GM19239 (cell line): ENCODE measurements around the gene TMCO1.
A peak's percentile ranks its signal among the peaks of the same experiment; 100 is the strongest.
"Not testable (repeated sequence)": the region's sequence is repeated elsewhere in the genome, so short reads cannot be mapped to it uniquely, and the experiment has no call there.

ENCODE experiments used
- DNase-seq: peaks from one replicate; pipeline ENCODE4 v3.0.0; 2011; ENCODE audit warnings: low spot score; ENCODE audit not compliant: insufficient read length
- FAIRE-seq: peaks from 2 replicates; lab custom pipeline; 2011; peaks lifted over from hg19 to GRCh38; lab: Jason Lieb, UNC

TMCO1 gene

DNA sequence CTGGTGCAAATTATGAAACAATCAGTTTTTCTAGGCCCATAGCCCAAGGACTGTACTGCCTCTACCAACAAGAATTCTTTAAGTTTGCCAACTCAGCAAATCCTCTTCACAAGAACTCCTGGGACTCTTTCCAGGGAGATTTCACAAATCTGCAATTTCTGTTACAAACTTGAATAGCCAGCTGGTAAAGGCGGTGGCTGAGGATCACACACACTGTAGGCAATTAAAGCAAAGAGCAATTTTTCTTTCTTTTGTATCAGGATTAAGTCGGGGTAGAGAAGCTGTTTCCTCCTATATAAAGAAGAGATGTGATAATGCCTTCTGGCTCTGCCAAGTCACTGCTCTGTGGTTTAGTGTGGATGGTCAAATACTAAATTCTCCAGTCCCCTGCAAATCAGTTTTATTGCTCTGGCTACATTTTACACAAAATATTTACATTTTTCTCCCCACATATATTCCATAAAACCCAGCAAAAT is 72.0 kb downstream of the TMCO1 start:
- DNase-seq, result no peak
- no peak for FAIRE-seq

DNA sequence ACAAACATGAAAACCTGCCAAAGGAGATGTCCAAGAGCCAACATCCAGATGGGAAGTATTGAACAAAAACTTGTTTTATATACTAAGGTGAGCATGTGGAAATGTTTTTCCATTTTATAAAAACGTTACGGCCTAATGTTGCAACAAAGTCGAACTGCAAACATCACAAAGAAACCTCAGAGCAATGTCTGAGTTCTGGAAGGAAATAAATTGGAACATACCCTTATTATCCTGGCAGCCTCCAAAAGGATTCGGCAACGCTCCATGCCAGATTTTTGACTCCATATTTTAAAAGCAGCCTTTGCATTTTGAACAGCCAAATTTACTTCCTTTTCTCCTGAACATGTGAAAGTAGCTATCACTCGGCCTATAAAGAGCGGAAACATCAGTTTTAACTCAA is 73.6 kb downstream of the TMCO1 start:
- DNase-seq, result no peak
- FAIRE-seq, result no peak

DNA sequence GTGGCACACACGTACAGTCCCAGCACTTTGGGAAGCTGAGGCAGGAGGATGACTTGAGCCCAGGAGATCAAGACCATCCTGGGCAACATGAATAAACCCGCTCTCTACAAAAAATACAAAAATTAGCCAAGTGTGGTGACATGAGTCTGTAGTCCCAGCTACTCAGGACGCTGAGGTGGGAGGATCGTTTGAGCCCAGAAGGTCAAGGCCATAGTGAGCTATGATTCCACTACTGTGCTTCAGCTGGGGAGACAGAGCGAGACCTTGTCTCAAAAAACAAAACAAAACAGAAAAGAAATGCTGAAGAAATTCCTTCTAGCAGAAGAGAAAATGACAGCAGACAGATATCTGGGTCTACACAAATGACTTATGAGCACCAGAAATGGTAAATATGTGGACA is 80.6 kb downstream of the TMCO1 start:
- no peak for FAIRE-seq
- no peak for DNase-seq

- no peak for DNase-seq
- FAIRE-seq, result peak; percentile 11
Measured at GRCh38 chr1:165686971-165687433, 81.7 kb downstream of the TMCO1 start.

- FAIRE-seq (peak; percentile 77), DNase-seq (no peak)
Measured at GRCh38 chr1:165686121-165686970, 82.3 kb downstream of the TMCO1 start.

DNA sequence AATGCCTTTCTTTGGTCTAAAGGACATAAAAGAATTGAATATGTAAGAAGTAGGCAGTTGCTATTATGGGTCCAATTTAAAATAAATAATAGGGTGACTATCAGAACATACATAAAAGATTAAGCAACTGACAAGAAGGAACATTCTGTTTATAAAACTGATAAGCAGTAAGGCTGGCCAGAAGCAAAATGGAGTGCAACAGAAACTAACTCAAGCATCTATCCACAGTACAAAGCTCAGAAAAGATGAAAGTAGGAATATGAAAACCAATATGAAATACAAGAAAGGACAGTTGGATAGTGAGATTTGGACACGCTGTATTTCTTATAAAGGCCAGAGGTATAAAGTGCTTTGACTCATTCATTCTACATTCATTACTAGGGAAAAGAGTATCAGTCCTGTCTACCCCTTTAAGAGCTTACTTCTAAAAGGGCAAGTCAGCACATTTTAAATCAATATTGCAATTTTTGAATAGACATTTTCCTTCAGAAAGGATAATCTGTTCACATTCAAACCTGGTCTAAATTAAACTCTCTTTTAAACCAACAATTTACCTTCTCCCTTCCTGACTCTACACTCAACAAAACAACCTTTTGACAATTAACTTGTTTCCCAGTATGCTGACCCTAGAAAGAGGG is 84.7 kb downstream of the TMCO1 start:
- FAIRE-seq, result no peak
- DNase-seq, result no peak

GRCh38 chr1:165680773-165681172 is 87.9 kb downstream of the TMCO1 start:
- not testable (repeated sequence) for DNase-seq, FAIRE-seq

DNA sequence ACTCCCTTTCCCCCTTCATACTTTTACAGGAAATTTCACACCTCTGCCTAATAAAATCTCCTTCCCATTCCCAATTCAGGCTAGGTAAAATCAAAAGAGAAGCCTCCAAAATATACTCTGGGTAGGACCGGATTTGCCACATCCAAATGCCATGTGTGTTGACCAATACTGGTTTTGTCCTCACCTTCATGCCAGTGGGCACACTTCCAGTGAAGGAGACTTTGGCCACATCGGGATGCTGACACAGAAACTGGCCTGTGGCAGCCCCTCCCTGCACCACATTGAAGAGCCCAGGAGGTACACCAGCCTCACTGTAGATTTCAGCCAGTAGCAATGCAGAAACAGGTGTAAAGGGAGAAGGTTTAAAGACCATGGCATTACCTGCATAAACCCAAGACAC is 88.4 kb downstream of the TMCO1 start:
- FAIRE-seq (no peak), DNase-seq (no peak)

- FAIRE-seq (no peak), DNase-seq (no peak)
Measured at GRCh38 chr1:165679282-165680036, 89.2 kb downstream of the TMCO1 start.

DNA sequence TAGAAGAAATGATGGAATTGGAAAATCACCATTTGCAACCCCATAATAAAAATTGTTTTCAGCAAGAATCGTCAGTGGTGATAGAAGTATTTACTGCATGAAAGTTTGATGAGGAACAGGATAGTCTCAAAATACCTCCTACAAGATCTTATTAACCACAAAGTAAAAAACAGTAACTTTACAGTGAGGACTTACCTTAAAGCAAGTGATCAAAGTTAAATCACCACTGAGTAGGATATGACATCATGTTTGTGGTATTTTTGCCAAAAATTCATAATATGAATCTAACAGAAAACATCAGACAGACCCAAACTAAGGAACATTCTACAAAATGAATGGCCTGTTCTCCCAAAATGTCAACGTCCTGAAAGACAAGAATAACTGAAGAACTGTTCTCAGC is 90.2 kb downstream of the TMCO1 start:
- DNase-seq (no peak), FAIRE-seq (no peak)
